HepG2 (cell line): ENCODE results near the gene REEP2. TPM values are rescaled to one million over a fixed set of nuclear protein-coding genes. Genes with fewer than 3 reads are reported as not detected.

ENCODE experiments used
- EP300 ChIP-seq, 3 experiments: sonication (generic) in 1 of 3; formaldehyde crosslinking in 1 of 3; IDR thresholded peaks; 2 replicates each; pipeline versions ENCODE4 v1.5.1 to v1.6.1; 2011 to 2020; ENCODE audit warnings: low read depth in 2 of 3, low read length in 2 of 3, borderline replicate concordance in 1 of 3, improper control_type of control experiment in 1 of 3, mild to moderate bottlenecking in 1 of 3, missing genetic modification reagents in 1 of 3, moderate library complexity in 1 of 3
- FOSL1 ChIP-seq: sonication (generic); formaldehyde crosslinking; IDR thresholded peaks from 2 replicates; pipeline ENCODE4 v1.9.0; 2021; ENCODE audit warnings: missing genetic modification reagents, borderline replicate concordance
- KDM4B ChIP-seq: sonication (generic); formaldehyde crosslinking; IDR thresholded peaks from 2 replicates; pipeline ENCODE4 v1.4.0; 2020; ENCODE audit warnings: missing genetic modification reagents
- MEIS2 ChIP-seq: sonication (generic); formaldehyde crosslinking; IDR thresholded peaks from 2 replicates; pipeline ENCODE4 v1.9.0; 2021; ENCODE audit warnings: mild to moderate bottlenecking, missing genetic modification reagents
- SKI ChIP-seq: fragments of 450-650 bp; IDR thresholded peaks from one replicate; pipeline ENCODE4 v1.6.1; 2018; ENCODE audit warnings: mild to moderate bottlenecking; ENCODE audit not compliant: partially characterized antibody
- ZBED4 ChIP-seq: sonication (generic); formaldehyde crosslinking; IDR thresholded peaks from 2 replicates; pipeline ENCODE4 v1.4.0; 2020; ENCODE audit warnings: missing genetic modification reagents, borderline replicate concordance
- ZBTB39 ChIP-seq: sonication (generic); formaldehyde crosslinking; IDR thresholded peaks from 2 replicates; pipeline ENCODE4 v1.5.0; 2020; ENCODE audit warnings: missing genetic modification reagents
- ZNF121 ChIP-seq: sonication (generic); formaldehyde crosslinking; IDR thresholded peaks from 2 replicates; pipeline ENCODE4 v1.5.0; 2020; ENCODE audit warnings: mild to moderate bottlenecking, missing genetic modification reagents
- ZNF20 ChIP-seq: sonication (generic); formaldehyde crosslinking; IDR thresholded peaks from 2 replicates; pipeline ENCODE4 v1.4.0; 2020; ENCODE audit warnings: mild to moderate bottlenecking, moderate library complexity, missing genetic modification reagents
- ZNF274 ChIP-seq: sonication (generic); formaldehyde crosslinking; IDR thresholded peaks from 2 replicates; pipeline ENCODE4 v1.5.1; 2020; ENCODE audit warnings: mild to moderate bottlenecking, missing genetic modification reagents
- ZNF276 ChIP-seq: sonication (generic); formaldehyde crosslinking; IDR thresholded peaks from 2 replicates; pipeline ENCODE4 v1.4.0; 2020; ENCODE audit warnings: mild to moderate bottlenecking, low read depth, missing genetic modification reagents
- ZNF652 ChIP-seq: IDR thresholded peaks from 2 replicates; pipeline ENCODE4 v1.6.1; 2016; ENCODE audit warnings: low read depth, borderline replicate concordance
- ZNF720 ChIP-seq: sonication (generic); formaldehyde crosslinking; IDR thresholded peaks from 2 replicates; pipeline ENCODE4 v1.4.0; 2020; ENCODE audit warnings: missing genetic modification reagents
- ZNF780A ChIP-seq: sonication (generic); formaldehyde crosslinking; IDR thresholded peaks from 2 replicates; pipeline ENCODE4 v1.8.0; 2022; ENCODE audit warnings: mild to moderate bottlenecking, missing genetic modification reagents, moderate library complexity
- ZNF790 ChIP-seq: sonication (generic); formaldehyde crosslinking; IDR thresholded peaks from 2 replicates; pipeline ENCODE4 v1.8.0; 2022; ENCODE audit warnings: missing genetic modification reagents, mild to moderate bottlenecking, borderline replicate concordance
- polyA plus RNA-seq, 8 experiments: library from polyadenylated mRNA; depleted of rRNA in 3 of 8; stranded (reverse) in 7 of 8; unstranded in 1 of 8; fragments of >200 nt; fragmentation: Illumina TruSeq in 4 of 8; extraction: Trizol in 4 of 8; gene quantifications; 2 replicates each; pipeline versions ENCODE4 v1.2.1 to v1.2.3, GENCODE V29; 2011 to 2016; ENCODE audit warnings: low read depth in 4 of 8, missing spikeins in 1 of 8, mixed read lengths in 1 of 8; ENCODE audit not compliant: insufficient read depth in 1 of 8
- total RNA-seq, 5 experiments: library from RNA; depleted of rRNA; stranded (reverse); fragments of >200 nt; fragmentation: Illumina TruSeq; extraction: Trizol; gene quantifications; 2 replicates each; pipeline ENCODE4 v1.2.3, GENCODE V29; 2016; ENCODE audit warnings: low read depth in 1 of 5
- TF ChIP-seq, protein P1 (sequence below): sonication (generic); formaldehyde crosslinking; IDR thresholded peaks from 2 replicates; pipeline ENCODE4 v1.4.0; 2020; ENCODE audit warnings: mild to moderate bottlenecking, missing genetic modification reagents
- TF ChIP-seq, protein P2 (sequence below): sonication (generic); formaldehyde crosslinking; IDR thresholded peaks from 2 replicates; pipeline ENCODE4 v1.5.0; 2020; ENCODE audit warnings: missing genetic modification reagents
- TF ChIP-seq, protein P3 (sequence below): sonication (generic); formaldehyde crosslinking; IDR thresholded peaks from 2 replicates; pipeline ENCODE4 v1.4.0; 2020; ENCODE audit warnings: missing genetic modification reagents

Gene REEP2
- total and polyA plus RNA-seq, 2 of the 13 experiments (the other 11 are each of a cell fraction or from before 2014, with no cell fraction given), result 5.3 to 7.8 TPM

DNA sequence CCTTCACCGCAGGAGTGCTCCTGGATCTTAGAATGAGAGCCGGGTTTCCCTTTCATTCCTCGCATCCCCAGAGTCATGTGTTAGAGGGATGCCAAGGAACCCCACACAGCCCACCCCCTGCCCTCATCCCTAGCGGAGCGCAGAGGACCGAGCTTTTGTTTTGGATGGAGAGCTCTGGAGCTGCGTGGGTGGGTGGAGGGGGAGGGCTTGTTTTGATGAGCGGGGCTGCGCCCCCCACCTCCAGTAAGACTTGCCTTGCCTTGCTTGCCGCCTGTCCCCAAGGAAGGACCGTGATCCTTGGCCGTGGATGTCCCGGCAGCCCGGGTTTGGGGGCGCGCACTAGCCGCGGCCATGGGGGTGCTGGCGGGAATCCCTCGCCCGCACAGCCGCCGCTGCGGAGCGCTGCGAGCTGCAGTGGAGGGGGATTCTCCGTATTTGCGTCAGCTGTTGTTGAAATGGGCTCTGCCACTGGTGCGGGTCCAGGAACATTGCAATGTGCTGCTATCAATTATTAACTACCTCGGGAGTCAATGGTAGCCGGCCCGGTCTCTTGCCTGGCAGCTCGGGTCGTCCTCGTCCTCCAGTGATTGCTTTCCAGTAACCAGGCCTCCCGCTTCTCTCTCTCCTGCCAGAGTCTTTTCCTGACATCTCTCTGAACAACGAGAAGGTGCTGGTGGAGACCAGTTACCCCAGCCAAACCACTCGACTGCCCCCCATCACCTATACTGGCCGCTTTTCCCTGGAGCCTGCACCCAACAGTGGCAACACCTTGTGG, 27.5 kb downstream of the REEP2 start (continued):
- TF ChIP-seq FOSL1 (CRISPR knock-in tag) (no peak), EP300 (IDR thresholded peaks at IDR 0.05; ENCODE audit: low read depth in 2 of 2, low read length in 2 of 2) (no peak), EP300 (CRISPR knock-in tag; IDR thresholded peaks at IDR 0.05; ENCODE audit: borderline replicate concordance) (no peak), ZNF720 (no peak), ZNF20 (CRISPR knock-in tag) (no peak), ZBTB39 (CRISPR knock-in tag) (no peak), ZNF274 (CRISPR knock-in tag) (no peak), ZNF121 (CRISPR knock-in tag) (no peak), MEIS2 (CRISPR knock-in tag) (no peak), ZNF652 (CRISPR knock-in tag) (no peak), KDM4B (no peak), SKI (no peak), ZNF276 (CRISPR knock-in tag) (no peak), ZNF780A (CRISPR knock-in tag) (no peak), ZBED4 (CRISPR knock-in tag) (peak; percentile 79; the same call in 1 of the 2 replicates), ZNF790 (CRISPR knock-in tag) (no peak)
- TF ChIP-seq, protein P1, sequence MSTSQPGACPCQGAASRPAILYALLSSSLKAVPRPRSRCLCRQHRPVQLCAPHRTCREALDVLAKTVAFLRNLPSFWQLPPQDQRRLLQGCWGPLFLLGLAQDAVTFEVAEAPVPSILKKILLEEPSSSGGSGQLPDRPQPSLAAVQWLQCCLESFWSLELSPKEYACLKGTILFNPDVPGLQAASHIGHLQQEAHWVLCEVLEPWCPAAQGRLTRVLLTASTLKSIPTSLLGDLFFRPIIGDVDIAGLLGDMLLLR (CRISPR knock-in tag), result peak; percentile 23; the same call in 1 of the 2 replicates
- TF ChIP-seq, protein P2, sequence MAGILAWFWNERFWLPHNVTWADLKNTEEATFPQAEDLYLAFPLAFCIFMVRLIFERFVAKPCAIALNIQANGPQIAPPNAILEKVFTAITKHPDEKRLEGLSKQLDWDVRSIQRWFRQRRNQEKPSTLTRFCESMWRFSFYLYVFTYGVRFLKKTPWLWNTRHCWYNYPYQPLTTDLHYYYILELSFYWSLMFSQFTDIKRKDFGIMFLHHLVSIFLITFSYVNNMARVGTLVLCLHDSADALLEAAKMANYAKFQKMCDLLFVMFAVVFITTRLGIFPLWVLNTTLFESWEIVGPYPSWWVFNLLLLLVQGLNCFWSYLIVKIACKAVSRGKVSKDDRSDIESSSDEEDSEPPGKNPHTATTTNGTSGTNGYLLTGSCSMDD (CRISPR knock-in tag), result no peak
- TF ChIP-seq, protein P3, sequence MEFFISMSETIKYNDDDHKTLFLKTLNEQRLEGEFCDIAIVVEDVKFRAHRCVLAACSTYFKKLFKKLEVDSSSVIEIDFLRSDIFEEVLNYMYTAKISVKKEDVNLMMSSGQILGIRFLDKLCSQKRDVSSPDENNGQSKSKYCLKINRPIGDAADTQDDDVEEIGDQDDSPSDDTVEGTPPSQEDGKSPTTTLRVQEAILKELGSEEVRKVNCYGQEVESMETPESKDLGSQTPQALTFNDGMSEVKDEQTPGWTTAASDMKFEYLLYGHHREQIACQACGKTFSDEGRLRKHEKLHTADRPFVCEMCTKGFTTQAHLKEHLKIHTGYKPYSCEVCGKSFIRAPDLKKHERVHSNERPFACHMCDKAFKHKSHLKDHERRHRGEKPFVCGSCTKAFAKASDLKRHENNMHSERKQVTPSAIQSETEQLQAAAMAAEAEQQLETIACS (CRISPR knock-in tag), result no peak
